ENCODE data around the gene ZGLP1.
"Not testable (repeated sequence)": the region's sequence is repeated elsewhere in the genome, so short reads cannot be mapped to it uniquely, and the experiment has no call there.

ZGLP1 gene

DNA sequence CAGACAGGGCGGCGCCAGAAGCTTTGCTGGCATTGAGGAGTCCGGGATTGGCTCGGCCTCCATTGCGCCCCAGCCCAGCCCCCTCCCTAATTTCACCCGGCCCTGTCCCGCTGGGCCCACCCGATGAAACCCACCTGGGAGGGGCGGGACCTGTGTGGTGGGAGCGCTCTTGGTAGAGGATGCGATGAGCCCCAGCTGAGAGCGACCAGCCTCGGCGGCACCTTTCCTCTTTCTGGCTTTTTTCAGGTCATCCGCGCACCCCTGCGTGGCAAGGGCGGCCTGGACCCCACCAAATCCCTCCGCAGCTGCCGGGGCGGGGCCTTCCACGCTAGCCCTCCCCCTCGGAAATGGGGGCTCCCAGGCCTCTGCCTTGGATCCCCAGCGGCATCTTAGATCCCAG, at the start of gene ZGLP1:
Gene ZGLP1 (minus strand): TSS at position 393 of the 400 bp plus-strand sequence.
- FAIRE-seq: no peak

DNA sequence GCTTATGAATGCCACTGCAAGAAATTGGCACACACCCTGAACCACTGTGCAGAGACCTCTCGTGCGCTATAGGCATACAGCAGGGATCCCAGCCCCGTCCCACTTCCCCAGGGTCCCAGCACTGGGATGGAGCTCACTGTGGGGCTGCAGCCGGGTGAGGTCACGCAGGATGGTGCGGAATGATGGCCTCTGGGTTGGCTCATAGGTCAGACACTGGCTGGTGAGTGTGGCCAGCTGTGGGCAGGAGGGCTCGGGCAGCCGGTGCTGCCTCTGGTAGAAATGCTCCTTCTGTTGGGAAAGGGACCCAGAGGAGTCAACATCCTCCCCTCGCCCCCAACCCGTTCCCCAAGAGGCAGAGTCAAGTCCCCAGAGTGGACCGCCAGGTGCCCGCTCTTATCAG, 46.8 kb upstream of the ZGLP1 start:
- FAIRE-seq: no peak

DNA sequence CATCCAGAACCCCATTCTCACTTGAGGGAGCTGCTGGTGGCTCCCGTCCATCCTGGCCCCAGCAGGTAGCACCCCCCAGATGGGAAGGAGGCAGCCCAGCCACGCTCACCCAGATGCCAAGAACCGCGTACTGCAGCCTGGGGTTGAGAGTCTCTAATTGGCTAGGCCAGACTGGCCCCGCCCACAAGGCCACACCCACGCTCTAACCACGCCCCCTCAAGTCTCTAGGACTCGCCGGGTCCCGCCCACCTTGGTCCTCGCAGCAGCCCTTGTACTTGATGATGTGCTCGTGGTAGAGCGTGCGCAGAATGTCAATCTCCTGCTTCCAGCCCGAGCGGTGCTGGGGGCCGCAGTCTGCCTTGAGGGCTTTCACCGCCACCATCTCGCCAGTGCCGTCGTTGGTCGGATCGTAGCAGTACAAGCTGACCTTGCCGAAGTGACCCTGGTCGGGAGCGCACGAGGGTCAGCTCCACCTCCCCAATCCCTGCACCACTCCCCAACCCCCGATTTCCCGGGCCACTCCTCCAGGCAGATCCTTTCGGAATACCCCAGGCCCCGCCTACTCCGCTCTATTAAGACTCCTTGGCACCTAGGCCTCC, 44.3 kb upstream of the ZGLP1 start:
- no peak for FAIRE-seq

DNA sequence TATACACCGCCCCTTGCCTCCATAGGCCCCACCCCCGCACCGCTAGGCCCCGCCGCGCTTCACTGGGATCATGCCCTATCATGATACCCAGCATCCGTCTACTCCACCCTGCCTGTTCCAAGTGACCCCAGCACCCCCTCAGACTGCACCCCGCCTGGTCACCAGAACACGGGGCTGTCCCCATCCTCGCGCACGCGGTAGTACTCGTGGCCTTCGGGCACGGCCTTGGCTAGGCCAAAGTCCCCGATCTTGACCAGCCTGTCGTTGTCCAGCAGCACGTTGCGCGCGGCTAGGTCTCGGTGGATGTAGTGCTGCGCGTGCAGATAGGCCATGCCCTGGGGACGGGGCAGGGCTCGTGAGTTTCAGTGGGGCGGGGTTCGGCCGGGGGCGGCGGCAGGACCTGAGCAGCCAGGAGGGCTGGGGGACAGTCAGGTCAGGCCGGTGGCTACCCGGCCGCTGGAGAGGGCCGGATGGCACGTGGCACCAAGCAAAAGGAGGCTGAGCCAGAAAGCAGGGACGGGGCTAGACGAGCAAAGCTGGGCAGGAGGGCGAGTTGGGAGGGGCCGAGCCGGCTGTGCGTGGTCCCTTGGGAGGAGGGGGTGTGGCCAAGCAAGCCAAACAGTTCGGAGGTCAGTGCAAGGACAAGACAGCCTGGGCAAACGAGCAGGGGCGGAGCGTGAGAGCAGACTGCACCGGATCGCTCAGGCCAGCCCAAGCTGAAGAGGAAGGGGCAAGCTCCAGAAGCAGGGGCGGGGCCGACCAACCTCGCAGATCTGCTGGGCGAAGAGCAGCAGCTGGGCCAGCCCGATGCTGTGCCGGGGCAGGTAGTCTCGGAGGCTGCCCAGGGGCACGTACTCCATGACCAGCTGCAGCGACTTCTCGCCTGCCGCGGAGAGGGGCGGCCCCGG, 43.4 kb upstream of the ZGLP1 start:
- no peak for FAIRE-seq

DNA sequence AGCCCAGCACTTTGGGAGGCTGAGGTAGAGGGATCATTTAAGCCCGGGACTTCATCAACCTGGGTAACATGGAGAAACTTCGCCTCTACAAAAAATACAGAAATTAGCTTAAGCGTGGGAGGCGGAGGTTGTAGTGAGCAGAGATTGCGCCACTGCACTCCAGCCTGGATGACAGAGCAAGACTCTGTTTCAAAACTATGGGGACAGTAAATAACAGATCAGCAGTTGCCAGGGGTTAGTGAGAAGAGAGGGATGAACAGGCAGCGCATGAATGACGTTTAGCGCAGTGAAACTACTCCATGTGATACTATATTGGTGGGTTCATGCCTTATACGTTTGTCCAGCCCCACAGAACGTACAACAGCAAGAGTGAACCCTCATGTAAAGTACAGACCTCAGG, 36.9 kb upstream of the ZGLP1 start:
- no peak for FAIRE-seq

- FAIRE-seq: no peak
Observed at GRCh38 chr19:10344780-10345179, 35.2 kb upstream of the ZGLP1 start.

DNA sequence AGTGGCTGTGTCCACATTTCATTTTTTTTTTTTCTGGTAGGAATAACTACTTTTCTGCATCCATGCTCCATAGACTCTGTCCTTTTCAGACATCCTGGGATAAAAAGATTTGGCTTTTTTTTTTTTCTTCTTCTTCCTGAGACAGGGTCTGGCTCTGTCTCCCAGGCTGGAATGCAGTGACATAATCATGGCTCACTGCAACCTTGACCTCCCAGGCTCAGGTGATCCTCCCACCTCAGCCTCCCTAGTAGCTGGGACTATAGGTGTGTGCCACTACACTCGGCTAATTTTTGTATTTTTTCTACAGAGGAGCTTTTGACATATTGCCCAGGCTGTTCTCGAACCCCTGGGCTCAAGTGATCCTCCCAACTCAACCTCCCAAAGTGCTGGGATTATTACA, 33.9 kb upstream of the ZGLP1 start:
- no peak for FAIRE-seq

DNA sequence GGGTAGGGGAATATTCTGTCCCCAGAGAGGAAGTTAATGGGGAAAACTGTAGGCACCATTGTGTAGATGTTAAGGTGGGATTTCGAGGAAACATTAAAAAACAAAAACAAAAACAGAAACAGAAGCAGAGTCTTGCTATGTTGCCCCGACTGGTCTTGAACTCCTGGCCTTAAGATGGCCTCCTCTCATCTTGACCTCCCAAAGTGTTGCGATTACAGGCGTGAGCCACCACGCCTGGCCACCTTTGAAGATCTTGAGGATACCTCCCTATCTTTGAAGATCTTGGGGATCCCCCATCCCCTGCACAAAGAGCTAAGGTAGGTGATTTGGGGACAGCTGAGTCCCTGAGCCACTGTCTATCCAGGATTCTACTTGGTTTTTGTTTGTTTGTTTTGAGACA, 30.4 kb upstream of the ZGLP1 start:
- FAIRE-seq: no peak

GRCh38 chr19:10339380-10339960, 29.9 kb upstream of the ZGLP1 start, which contains the start of gene ICAM3:
ICAM3 (minus strand) TSS chr19:10339624; CDS start chr19:10339614, 10 bp downstream.
- FAIRE-seq: no peak

DNA sequence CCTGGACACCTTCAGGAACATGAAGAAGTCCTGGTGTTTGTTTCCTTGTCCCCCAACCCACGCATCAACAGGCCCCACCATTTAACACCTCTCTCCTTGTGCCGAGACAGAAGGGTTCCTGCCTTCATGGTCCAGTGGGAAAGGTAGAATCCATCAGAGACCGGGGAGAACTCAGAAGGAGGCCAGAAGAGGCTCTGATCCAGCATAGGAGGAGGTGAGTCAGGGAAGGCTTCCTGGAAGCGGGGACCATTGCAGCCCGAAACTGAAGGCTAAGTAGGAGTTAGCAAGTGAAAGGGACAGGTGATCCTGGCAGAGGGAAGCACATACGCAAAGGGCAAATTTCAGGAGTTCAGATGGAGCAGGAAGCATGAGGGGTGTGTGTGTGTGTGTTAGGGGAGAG, 29.3 kb upstream of the ZGLP1 start:
- no peak for FAIRE-seq

DNA sequence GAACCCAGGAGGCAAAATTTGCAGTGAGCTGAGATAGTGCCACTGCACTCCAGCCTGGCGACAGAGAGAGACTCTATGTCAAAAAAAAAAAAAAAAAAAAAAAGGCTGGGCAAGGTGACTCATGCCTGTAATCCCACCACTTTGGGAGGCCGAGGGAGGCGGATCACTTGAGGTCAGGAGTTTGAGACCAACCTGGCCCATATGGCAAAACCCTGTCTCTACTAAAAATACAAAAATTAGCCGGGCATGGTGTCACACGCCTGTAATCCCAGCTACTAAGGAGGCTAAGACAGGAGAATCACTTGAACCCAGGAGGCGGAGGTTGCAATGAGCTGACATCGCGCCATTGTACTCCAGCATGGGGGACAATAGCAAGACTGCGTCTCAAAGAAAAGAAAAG, 27.1 kb upstream of the ZGLP1 start:
- FAIRE-seq: not testable (repeated sequence)

DNA sequence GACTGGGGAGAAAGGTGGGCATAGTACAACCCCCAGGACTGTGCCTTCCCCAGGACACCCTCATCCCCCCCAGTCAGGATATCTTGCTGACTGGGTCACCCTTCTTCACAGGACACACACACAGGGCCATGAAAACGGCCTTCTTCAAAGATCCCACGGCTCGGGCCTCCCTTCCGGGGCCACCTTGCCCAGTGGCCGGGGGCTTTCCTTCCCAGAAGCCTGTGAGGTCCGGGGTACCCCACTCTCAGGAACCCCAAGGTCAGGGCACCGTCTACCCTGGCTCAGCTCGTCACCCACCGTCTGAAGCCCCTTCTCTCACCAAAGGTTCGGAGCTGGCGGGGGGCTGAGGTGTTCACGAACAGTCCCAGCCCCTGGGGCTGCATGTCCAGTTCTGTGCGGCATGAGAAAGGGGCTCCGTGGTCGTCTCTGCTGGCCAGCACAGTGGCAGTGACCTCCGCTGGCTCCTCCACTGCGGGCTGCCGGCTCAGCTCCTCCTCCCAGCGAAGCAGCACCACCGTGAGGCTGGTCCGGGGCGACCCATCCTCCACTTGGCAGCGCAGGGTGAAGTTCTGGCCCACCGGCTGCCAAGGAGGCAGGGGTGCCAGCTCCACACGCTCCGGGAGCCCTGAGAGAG, 25.9 kb upstream of the ZGLP1 start:
- no peak for FAIRE-seq

GRCh38 chr19:10334588-10335351, 25.2 kb upstream of the ZGLP1 start:
- peak; percentile 78 for FAIRE-seq

GRCh38 chr19:10333758-10334587, 24.4 kb upstream of the ZGLP1 start:
- FAIRE-seq: no peak

DNA sequence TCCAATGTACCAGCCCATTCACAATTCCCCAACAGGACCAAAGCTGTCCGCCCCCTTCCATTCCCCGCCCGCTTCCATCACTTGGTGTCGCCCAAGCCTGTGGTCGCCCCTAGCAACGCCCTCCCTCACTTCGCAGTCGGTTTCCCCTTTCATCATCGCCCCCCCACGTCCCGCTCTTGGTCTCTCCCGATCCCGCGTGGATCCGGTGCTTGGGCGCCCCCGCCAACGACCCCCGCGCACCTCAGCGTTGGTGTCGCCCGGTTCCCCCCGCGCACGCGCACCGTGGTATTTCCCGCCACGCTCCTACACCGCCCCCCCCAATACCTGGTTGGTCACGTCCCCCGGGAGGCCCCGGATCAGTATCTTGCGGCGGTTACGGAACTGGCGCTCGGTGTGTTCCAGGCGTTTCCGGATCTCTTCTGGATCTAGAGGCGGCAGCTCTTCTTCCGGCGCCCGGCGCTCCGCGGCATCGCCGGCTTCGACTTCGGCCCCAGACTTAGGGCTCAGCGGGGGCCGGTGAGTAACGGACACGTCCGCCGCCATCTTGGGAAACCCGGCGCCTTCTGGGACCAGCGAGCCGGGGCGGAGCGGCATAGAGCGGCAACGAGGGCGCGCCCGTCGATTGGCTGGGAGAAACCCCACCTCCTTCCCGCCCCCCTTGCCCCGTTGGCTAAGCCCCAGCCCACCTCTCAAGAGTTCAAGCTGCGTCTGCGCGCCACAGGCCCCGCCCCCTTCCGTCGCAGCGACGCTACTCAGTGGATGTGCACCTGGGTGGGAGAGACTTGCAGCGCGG, 23.5 kb upstream of the ZGLP1 start, which contains the start of gene RAVER1:
Gene RAVER1 (minus strand): TSS at position 565 of the 793 bp plus-strand sequence. CDS start 22 bp downstream, at position 543.
- peak; percentile 77 for FAIRE-seq

DNA sequence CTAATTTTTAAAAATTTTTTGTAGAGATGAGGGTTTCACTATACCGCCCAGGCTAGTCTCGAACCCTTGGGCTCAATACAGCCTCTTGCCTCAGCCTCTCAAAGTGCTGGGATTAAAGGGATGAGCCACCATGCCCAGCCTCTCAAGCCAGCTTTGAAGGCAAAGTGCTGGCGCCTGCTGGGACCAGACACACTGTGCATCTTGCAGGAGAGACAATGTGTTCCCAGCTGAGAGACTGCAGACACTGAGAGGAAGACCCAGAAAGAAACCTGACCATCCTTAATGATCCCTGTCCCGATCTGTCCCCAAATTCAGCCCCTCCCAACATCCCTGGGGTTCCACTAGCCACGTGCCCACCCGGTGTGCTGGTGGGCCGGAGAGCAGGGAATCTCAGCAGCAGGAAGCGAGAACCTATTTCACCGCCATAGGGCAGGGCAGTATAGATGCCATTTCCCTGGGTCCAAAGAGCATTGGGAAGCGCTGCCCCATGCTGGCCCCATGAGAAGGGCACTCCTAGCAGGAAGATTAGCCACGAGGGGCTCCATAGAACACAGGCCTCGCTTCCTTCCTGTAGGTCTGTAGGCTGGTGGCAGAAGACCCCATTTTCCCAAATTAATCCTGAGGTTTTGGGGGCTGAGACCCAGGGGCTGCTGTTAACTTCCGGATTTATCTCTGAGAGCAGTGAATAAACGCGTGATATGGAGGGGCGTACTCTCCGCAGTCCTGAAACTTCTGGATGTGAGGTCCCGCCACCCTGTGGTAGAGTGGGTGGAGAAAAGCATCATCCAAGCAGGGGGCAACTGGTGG, 22.7 kb upstream of the ZGLP1 start:
- FAIRE-seq: no peak

DNA sequence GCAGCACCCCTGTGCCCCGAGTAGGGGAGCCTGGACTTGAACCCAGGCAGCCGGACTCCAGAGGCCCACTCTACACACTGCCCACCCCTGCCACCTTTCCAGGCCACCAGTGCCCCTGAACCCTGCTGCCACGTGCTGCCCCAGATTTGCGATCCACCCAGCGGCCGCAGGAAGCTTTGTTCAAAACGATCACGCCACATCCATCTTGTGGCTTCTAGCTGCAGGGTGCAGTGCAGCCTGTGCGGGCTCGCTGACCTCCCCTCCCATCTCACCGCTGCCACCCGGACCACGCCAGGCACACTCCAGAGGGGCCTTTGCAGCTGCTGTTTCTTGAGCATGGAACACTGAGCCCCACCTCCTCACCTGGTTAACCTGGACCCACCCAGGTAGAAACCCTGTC, 19.9 kb upstream of the ZGLP1 start:
- no peak for FAIRE-seq

GRCh38 chr19:10328558-10329429, 19.2 kb upstream of the ZGLP1 start:
- FAIRE-seq: no peak

DNA sequence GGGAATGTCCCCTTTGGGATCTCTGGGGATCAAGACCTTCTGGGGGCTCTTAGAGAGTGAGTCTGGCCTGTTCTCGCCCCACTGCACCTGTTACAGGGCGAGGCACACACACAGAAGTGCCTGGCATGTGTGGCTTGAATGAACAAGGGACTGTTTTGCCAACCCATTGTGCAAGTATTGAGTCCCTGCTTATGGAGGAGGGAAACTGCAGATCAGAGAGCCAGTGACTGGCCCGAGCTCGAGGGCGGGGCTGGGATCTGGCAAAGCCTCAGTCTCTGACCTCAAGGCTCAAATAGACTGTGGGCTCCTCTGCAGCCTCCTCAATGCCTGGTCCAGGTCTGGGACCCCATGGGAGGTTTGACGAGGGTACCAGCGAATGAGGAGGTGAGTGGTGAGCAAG, 18.2 kb upstream of the ZGLP1 start:
- no peak for FAIRE-seq
